ENCODE measurements around the gene MAPK4. TPM values are rescaled to one million over a fixed set of nuclear protein-coding genes. Genes with fewer than 3 reads are reported as not detected.

Gene MAPK4
- polyA plus RNA-seq, 1 experiment = not detected

DNA sequence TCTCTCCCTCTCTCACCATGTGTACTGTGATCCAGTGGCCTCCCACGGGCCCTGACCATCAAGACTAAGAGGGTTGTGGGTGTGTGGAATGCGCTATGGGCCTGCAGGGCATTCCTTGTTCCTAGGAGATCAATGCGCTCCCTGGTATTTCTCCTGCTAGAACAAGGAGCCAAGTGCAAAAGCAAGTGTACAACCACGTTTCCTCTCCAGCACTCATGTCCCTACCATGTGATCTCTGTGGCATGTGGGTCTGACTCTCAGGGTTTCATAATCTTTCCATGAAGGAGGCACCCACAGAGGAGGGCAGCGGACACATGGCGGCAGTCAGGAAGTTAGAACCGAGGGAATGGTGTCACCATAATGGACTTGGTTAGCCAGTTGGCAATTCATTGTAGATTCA, 91.4 kb downstream of the MAPK4 start:
- Histone ChIP-seq H3K27ac (ENCODE audit: low read depth, low read length) (no peak overlapping the region), H3K9me3 (ENCODE audit: control insufficient read depth, insufficient read depth, low read length) (no peaks in the 10 kb centered on the region), H3K4me3 (ENCODE audit: low read depth, low read length) (no peak overlapping the region), H3K27me3 (ENCODE audit: control insufficient read depth, insufficient read depth, low read length) (no peaks in the 10 kb centered on the region)
- ChIA-PET CTCF (no interaction called here), POLR2A (no interaction called here)
- TF ChIP-seq, protein P1, sequence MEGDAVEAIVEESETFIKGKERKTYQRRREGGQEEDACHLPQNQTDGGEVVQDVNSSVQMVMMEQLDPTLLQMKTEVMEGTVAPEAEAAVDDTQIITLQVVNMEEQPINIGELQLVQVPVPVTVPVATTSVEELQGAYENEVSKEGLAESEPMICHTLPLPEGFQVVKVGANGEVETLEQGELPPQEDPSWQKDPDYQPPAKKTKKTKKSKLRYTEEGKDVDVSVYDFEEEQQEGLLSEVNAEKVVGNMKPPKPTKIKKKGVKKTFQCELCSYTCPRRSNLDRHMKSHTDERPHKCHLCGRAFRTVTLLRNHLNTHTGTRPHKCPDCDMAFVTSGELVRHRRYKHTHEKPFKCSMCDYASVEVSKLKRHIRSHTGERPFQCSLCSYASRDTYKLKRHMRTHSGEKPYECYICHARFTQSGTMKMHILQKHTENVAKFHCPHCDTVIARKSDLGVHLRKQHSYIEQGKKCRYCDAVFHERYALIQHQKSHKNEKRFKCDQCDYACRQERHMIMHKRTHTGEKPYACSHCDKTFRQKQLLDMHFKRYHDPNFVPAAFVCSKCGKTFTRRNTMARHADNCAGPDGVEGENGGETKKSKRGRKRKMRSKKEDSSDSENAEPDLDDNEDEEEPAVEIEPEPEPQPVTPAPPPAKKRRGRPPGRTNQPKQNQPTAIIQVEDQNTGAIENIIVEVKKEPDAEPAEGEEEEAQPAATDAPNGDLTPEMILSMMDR (IDR thresholded peaks at IDR 0.05; ENCODE audit: low read depth, low read length) = no peak
- no peak for DNase-seq (ENCODE audit: low read depth, low spot score)

DNA sequence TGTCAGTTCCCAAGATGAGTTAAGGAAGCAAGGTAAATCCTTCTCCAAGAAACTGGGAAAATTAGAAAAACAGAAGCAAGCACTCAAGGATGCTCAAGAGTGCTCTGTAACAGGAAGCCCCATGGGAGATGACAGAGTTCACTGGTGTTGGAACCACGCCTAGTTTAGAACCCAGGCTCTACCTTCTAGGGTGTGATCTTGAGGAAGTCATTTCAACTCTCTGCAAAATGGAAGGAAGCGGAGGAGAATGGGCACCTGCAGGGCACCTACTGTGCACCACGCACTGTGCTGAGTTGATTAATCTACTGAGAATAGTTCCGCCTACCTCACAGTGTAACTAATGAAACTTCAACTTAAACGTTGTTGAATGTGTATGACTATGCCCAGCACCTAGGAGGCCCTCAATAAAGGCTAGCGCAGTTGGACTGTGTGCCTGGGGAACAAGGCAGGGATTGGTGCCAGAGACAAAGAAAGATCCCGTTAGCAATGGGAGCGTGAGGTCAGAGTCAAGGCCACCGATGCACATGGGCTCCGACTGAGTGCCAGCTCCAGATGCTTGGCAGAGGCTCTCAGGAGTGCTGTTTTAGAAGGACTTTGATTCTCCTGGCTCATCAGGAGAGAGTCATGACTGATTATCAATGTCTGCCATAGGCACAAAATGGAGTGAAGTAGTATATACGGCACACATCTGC, 93.7 kb downstream of the MAPK4 start:
- ChIA-PET CTCF (no interaction called here), POLR2A (no interaction called here)
- Histone ChIP-seq H3K4me3 (ENCODE audit: low read depth, low read length) (no peak overlapping the region), H3K27ac (ENCODE audit: low read depth, low read length) (no peak overlapping the region), H3K27me3 (ENCODE audit: control insufficient read depth, insufficient read depth, low read length) (no peaks in the 10 kb centered on the region), H3K9me3 (ENCODE audit: control insufficient read depth, insufficient read depth, low read length) (no peaks in the 10 kb centered on the region)
- TF ChIP-seq, protein P1 (IDR thresholded peaks at IDR 0.05; ENCODE audit: low read depth, low read length) = no peak
- DNase-seq (ENCODE audit: low read depth, low spot score) = no peak

DNA sequence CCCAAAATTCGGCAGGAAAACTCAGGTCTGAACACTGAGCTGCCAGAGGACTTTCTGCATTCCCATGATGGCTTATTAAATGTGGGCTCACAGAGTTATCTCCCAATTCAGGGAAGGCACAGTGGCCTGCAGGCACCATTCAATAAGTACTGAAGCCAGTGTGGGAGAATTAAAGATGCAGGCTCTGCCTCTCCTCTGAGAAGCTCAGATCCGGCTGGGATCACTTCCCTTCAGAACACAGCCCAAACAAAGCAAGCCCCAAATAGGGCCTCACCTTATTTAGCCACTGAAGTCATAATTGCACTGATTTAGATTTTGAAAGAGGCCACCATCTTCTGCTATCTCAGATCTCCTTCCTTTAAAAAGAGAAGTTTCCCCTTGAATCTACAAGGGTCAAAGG, 94.3 kb downstream of the MAPK4 start:
- no peak for DNase-seq (ENCODE audit: low read depth, low spot score)
- no peak overlapping the region for H3K27ac ChIP-seq (ENCODE audit: low read depth, low read length)
- CTCF ChIA-PET = no interaction called here
- POLR2A ChIA-PET = no interaction called here
- no peaks in the 10 kb centered on the region for H3K9me3 ChIP-seq (ENCODE audit: control insufficient read depth, insufficient read depth, low read length)
- H3K27me3 ChIP-seq (ENCODE audit: control insufficient read depth, insufficient read depth, low read length) = no peaks in the 10 kb centered on the region
- H3K4me3 ChIP-seq (ENCODE audit: low read depth, low read length) = no peak overlapping the region
- TF ChIP-seq, protein P1 (IDR thresholded peaks at IDR 0.05; ENCODE audit: low read depth, low read length) = no peak

DNA sequence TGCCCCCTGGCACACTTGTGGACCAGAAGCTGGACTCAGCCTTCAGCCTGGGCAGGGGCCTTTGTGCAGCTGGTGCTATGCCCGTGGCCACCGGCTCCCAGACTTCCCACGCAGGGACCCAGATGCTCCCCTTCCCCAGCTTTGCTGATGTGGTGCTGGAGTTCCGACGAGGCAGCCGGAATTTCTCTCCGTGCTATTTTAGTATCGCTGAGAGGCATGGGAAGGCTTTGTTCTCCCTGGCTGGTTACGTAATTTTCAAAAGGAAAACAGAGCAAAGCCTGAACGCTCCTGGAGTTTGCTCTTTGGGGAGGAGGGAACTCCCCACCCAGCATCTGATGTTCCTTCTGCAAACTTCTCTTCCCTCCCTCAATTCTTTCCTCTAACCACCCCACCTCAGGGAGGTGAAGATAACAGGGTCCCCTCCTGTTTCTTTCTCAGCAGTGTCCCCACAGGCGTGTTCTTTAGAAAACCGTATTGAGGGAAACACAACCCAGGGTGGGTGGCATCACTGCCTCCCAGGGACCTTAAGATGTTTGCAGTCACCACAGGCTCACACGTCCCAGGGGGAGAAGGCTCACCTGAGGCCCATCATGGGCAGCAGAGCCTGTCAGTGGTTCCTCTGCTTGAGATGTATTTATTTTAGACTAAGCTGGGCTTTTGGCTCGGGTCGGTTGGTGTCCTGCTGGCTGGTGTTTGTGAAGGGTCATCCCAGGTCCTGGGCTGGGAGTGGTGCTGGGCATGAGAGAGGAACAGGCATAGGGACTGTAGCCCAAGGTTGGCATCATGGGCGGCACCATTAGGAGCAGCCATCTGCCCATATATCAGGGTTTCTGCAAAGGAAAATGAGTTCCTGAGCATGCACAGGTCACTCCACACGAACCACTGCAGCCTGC, 95.0 kb downstream of the MAPK4 start:
- Histone ChIP-seq H3K9me3 (ENCODE audit: control insufficient read depth, insufficient read depth, low read length) (no peaks in the 10 kb centered on the region), H3K4me3 (ENCODE audit: low read depth, low read length) (no peak overlapping the region), H3K27me3 (ENCODE audit: control insufficient read depth, insufficient read depth, low read length) (no peaks in the 10 kb centered on the region), H3K27ac (ENCODE audit: low read depth, low read length) (no peak overlapping the region)
- TF ChIP-seq, protein P1 (IDR thresholded peaks at IDR 0.05; ENCODE audit: low read depth, low read length) = no peak
- no peak for DNase-seq (ENCODE audit: low read depth, low spot score)
- ChIA-PET CTCF (no interaction called here), POLR2A (no interaction called here)

DNA sequence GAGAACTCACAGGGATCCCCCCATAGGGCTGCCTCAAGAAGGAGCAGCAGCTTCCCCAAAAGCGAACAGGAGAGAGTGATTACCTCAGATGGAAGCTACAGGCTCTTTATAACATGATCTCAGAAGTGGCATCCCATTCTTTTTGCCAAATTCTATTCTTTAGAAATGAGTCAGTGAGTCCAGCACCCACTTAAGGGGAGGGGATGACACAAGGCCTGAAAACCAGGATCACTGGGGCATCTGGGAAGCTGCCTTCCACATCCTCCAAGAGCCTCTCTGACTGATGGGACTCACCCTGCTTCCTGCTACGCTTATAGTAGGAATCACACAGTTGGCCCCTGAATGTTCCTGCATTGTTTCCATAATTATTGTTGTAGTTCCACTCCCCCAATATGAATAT, 96.5 kb downstream of the MAPK4 start:
- no peak for DNase-seq (ENCODE audit: low read depth, low spot score)
- Histone ChIP-seq H3K27me3 (ENCODE audit: control insufficient read depth, insufficient read depth, low read length) (no peaks in the 10 kb centered on the region), H3K9me3 (ENCODE audit: control insufficient read depth, insufficient read depth, low read length) (no peaks in the 10 kb centered on the region), H3K4me3 (ENCODE audit: low read depth, low read length) (no peak overlapping the region), H3K27ac (ENCODE audit: low read depth, low read length) (no peak overlapping the region)
- TF ChIP-seq, protein P1 (IDR thresholded peaks at IDR 0.05; ENCODE audit: low read depth, low read length) = no peak
- POLR2A ChIA-PET = no interaction called here
- CTCF ChIA-PET = no interaction called here
